B cell (primary cell): ENCODE results near the gene STXBP6. TPM values are rescaled to one million over a fixed set of nuclear protein-coding genes. Genes with fewer than 3 reads are reported as not detected.

Experiments used
- ATAC-seq: fragments of 200-7000 bp; cut with Tn5 transposase; one replicate; pipeline ENCODE4 v1.10.0; 2021; ENCODE audit warnings: low read depth, mild to moderate bottlenecking, moderate number of reproducible peaks, moderate library complexity
- CTCF ChIA-PET: fragments of 350-600 bp; sonication (Branson Sonifier 250); formaldehyde crosslinking; loops from one replicate; lab custom pipeline; 2021; ENCODE audit warnings: antibody characterized with exemption, inconsistent platforms; lab: Charles Lee
- POLR2A ChIA-PET: fragments of 350-600 bp; sonication (Branson Sonifier 250); formaldehyde crosslinking; loops from one replicate; lab custom pipeline; 2021; ENCODE audit warnings: antibody characterized with exemption; lab: Charles Lee
- DNase-seq: peaks from one replicate; pipeline ENCODE4 v3.0.0; 2013
- H2AFZ ChIP-seq: 2 replicates; pipeline ENCODE4 v1.6.1; 2012; ENCODE audit warnings: mild to moderate bottlenecking, low read depth, low read length; ENCODE audit not compliant: insufficient read depth, poor library complexity, severe bottlenecking
- H3K27ac ChIP-seq, 2 donors: 1 replicate in 1 of 2; 2 replicates in 1 of 2; pipeline ENCODE4 v1.5.1; 2012 to 2013; ENCODE audit warnings: low read length in 2 of 2, mild to moderate bottlenecking in 2 of 2, moderate library complexity in 1 of 2
- H3K27me3 ChIP-seq, 4 experiments: fragments of 200-600 bp in 1 of 4; sonication (generic) in 1 of 4; replicated peaks in 1 of 4; 1 replicate in 2 of 4; 2 replicates in 2 of 4; pipeline versions ENCODE4 v1.6.1 to v1.7.0; 2013 to 2016; ENCODE audit warnings: low read length in 3 of 4, mild to moderate bottlenecking in 2 of 4, mixed read lengths in 1 of 4, moderate library complexity in 1 of 4; ENCODE audit not compliant: insufficient read depth in 4 of 4, control insufficient read depth in 3 of 4; ENCODE audit errors: control extremely low read depth in 1 of 4
- H3K36me3 ChIP-seq, 2 experiments: replicated peaks in 1 of 2; 1 replicate in 1 of 2; 2 replicates in 1 of 2; pipeline versions ENCODE4 v1.6.1 to v1.7.1; 2013; ENCODE audit warnings: low read length in 1 of 2; ENCODE audit not compliant: insufficient read depth in 2 of 2, control insufficient read depth in 1 of 2; ENCODE audit errors: control extremely low read depth in 1 of 2, extremely low read depth in 1 of 2
- H3K4me1 ChIP-seq, 2 donors: fragments of 200-600 bp in 1 of 2; sonication (generic) in 1 of 2; 1 replicate in 1 of 2; 2 replicates in 1 of 2; pipeline versions ENCODE4 v1.5.1 to v1.6.1; 2013 to 2017; ENCODE audit warnings: low read length in 2 of 2; ENCODE audit not compliant: control insufficient read depth in 2 of 2, insufficient read depth in 2 of 2
- H3K4me2 ChIP-seq: replicated peaks from 2 replicates; pipeline ENCODE3; 2012; ENCODE audit warnings: mild to moderate bottlenecking, low read depth, low read length; ENCODE audit not compliant: poor library complexity, severe bottlenecking
- H3K4me3 ChIP-seq, 5 experiments: fragments of 200-600 bp in 1 of 5; sonication (generic) in 1 of 5; 1 replicate in 3 of 5; 2 replicates in 2 of 5; pipeline versions ENCODE4 v1.5.1 to v1.7.0; 2011 to 2016; ENCODE audit warnings: low read length in 4 of 5, mild to moderate bottlenecking in 4 of 5, low read depth in 2 of 5, control low read depth in 1 of 5, moderate library complexity in 1 of 5; ENCODE audit not compliant: insufficient read depth in 1 of 5; ENCODE audit errors: control extremely low read depth in 1 of 5, extremely low read depth in 1 of 5
- H3K79me2 ChIP-seq: fragments of 200-600 bp; sonication (generic); one replicate; pipeline ENCODE4 v1.6.0; 2016; ENCODE audit warnings: low read length; ENCODE audit not compliant: control insufficient read depth, insufficient read depth
- H3K9ac ChIP-seq: fragments of 200-600 bp; sonication (generic); 2 replicates; pipeline ENCODE4 v1.6.1; 2017; ENCODE audit warnings: mild to moderate bottlenecking, low read length, moderate library complexity
- H3K9me3 ChIP-seq, 3 donors: one replicate each; pipeline versions ENCODE4 v1.6.1 to v1.7.1; 2013; ENCODE audit warnings: low read length in 2 of 3; ENCODE audit not compliant: control insufficient read depth in 2 of 3, insufficient read depth in 1 of 3; ENCODE audit errors: control extremely low read depth in 1 of 3
- H4K20me1 ChIP-seq: 2 replicates; pipeline ENCODE4 v1.6.0; 2012; ENCODE audit warnings: mild to moderate bottlenecking, low read length; ENCODE audit not compliant: insufficient read depth, control insufficient read depth, poor library complexity, severe bottlenecking
- H3K27ac Mint-ChIP-seq: one replicate; pipeline ENCODE4 v1.8.0; 2021; ENCODE audit warnings: mixed read lengths
- H3K27me3 Mint-ChIP-seq: one replicate; pipeline ENCODE4 v1.8.0; 2021; ENCODE audit warnings: mixed read lengths
- H3K4me1 Mint-ChIP-seq: one replicate; pipeline ENCODE4 v1.8.0; 2021; ENCODE audit warnings: mixed read lengths
- H3K4me3 Mint-ChIP-seq: one replicate; pipeline ENCODE4 v1.8.0; 2021; ENCODE audit warnings: mixed read lengths
- H3K9me3 Mint-ChIP-seq: one replicate; pipeline ENCODE4 v1.8.0; 2022; ENCODE audit warnings: mixed read lengths; ENCODE audit not compliant: insufficient read depth
- CTCF ChIP-seq: fragments of 200-600 bp; IDR thresholded peaks from one replicate; pipeline ENCODE4 v1.8.0; 2022; ENCODE audit warnings: antibody characterized with exemption, mild to moderate bottlenecking
- EZH2 ChIP-seq: IDR thresholded peaks from 2 replicates; pipeline ENCODE4 v1.6.1; 2012; ENCODE audit warnings: borderline replicate concordance, low read depth, mild to moderate bottlenecking, moderate library complexity, low read length; ENCODE audit not compliant: insufficient read depth, poor library complexity, severe bottlenecking
- WGBS: methylation state at CpG from one replicate; pipeline ENCODE4 v1.1.5; 2013; ENCODE audit warnings: missing lambda C conversion rate; ENCODE audit not compliant: insufficient coverage; 5-methylcytosine and 5-hydroxymethylcytosine counted together
- intact Hi-C: fragments of 100-400 bp; cut with micrococcal nuclease; formaldehyde crosslinking; loops from one replicate; pipeline ENCODE4 v1.10.0; 2022
- polyA plus RNA-seq: library from polyadenylated mRNA; depleted of rRNA; stranded (reverse); fragments of >200 nt; gene quantifications from 2 replicates; pipeline ENCODE4 v1.2.3, GENCODE V29; 2012
- total RNA-seq, 2 donors: library from RNA; stranded (reverse); fragments of 120-200 nt in 1 of 2; gene quantifications; 1 replicate in 1 of 2; 2 replicates in 1 of 2; pipeline versions ENCODE4 v1.2.3 to v1.2.4, GENCODE V29; 2013 to 2022

The STXBP6 gene
- total and polyA plus RNA-seq, 2 donors (not counting 1 experiment from before 2014, with no cell fraction given): 0.01 TPM; not detected in 1

- no peaks in the 10 kb centered on the region for H3K4me1 Mint-ChIP-seq
- DNase-seq: no peak
- H3K27me3 Mint-ChIP-seq: peaks cover 5% of the 10 kb centered on the region
- Histone ChIP-seq H3K4me3 (no peak overlapping the region), H3K36me3 (no peaks in the 10 kb centered on the region), H3K27ac (no peak overlapping the region), H3K9me3 (no peaks in the 10 kb centered on the region), H3K9ac (no peak overlapping the region), H3K27me3 (no peaks in the 10 kb centered on the region), H3K4me2 (no peak overlapping the region), H3K79me2 (no peaks in the 10 kb centered on the region), H3K4me1 (no peaks in the 10 kb centered on the region), H2AFZ (no peak overlapping the region), H4K20me1 (no peaks in the 10 kb centered on the region)
- CTCF ChIA-PET: no interaction called here
- WGBS: 82% methylated on average over 4 of the region's 11 CpGs
- H3K9me3 Mint-ChIP-seq: peaks cover 3% of the 10 kb centered on the region
- no peak overlapping the region for H3K27ac Mint-ChIP-seq
- H3K4me3 Mint-ChIP-seq: no peak overlapping the region
- no peak for ATAC-seq
- POLR2A ChIA-PET: no interaction called here
- intact Hi-C loops: no loop called here
- TF ChIP-seq CTCF: no peak
- TF ChIP-seq EZH2: no peak
Observed at GRCh38 chr14:25034803-25035681, 14.9 kb downstream of the STXBP6 start.

- H3K79me2 ChIP-seq: no peaks in the 10 kb centered on the region
- H3K27me3 ChIP-seq: no peaks in the 10 kb centered on the region
- Mint-ChIP-seq H3K4me3 (no peak overlapping the region), H3K9me3 (peaks cover 3% of the 10 kb centered on the region), H3K27me3 (peaks cover 5% of the 10 kb centered on the region), H3K4me1 (no peaks in the 10 kb centered on the region), H3K27ac (no peak overlapping the region)
- ChIA-PET CTCF (no interaction called here), POLR2A (no interaction called here)
- H3K27ac ChIP-seq: no peak overlapping the region
- H2AFZ ChIP-seq: no peak overlapping the region
- TF ChIP-seq EZH2: no peak
- no peak for TF ChIP-seq CTCF
- H3K36me3 ChIP-seq: no peaks in the 10 kb centered on the region
- no peak overlapping the region for H3K4me2 ChIP-seq
- no peak overlapping the region for H3K4me3 ChIP-seq
- H3K9me3 ChIP-seq: no peaks in the 10 kb centered on the region
- no peaks in the 10 kb centered on the region for H3K4me1 ChIP-seq
- no peak overlapping the region for H3K9ac ChIP-seq
- intact Hi-C loops: no loop called here
- DNase-seq: no peak
- ATAC-seq: no peak
- whole genome bisulfite sequencing: 84% methylated on average over 1 of the region's 1 CpG
- no peaks in the 10 kb centered on the region for H4K20me1 ChIP-seq
Observed at GRCh38 chr14:25033358-25033757, 16.6 kb downstream of the STXBP6 start.
